Epithelial cell of esophagus (primary cell): ENCODE data around the gene OSBPL9.

ENCODE experiments used
- DNase-seq: peaks from one replicate; pipeline ENCODE4 v3.0.0; 2010; ENCODE audit warnings: low read depth
- H3K4me3 ChIP-seq: 2 replicates; pipeline ENCODE4 v1.5.1; 2011; ENCODE audit warnings: mild to moderate bottlenecking, low read length, control low read depth
- TF ChIP-seq, protein P1 (sequence below): IDR thresholded peaks from 2 replicates; pipeline ENCODE4 v1.5.1; 2011; ENCODE audit warnings: low read depth, mild to moderate bottlenecking, low read length, control low read depth, inconsistent platforms; ENCODE audit not compliant: insufficient read depth; ENCODE audit errors: missing control alignments

OSBPL9 gene

DNA sequence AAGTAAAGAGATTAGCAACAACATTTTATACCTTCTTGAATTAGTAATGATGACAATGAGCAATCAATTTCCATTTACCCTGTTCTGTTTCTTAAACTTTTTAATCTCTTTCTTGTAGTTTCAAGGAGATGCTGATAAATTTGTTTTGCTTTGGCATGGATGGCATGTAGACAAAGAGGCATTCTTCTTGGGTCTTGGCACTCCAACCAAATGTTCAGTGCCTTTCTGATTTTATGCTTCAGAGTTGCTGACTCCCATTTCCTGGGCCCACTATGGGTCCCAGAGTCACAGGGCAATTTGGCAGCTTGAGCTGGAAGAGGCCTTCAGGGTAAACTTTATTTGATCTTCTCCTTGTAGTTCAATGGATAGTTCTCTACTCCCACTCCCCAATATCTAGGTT is 42.1 kb upstream of the OSBPL9 start:
- no peak overlapping the region for H3K4me3 ChIP-seq
- no peak for DNase-seq
- TF ChIP-seq, protein P1, sequence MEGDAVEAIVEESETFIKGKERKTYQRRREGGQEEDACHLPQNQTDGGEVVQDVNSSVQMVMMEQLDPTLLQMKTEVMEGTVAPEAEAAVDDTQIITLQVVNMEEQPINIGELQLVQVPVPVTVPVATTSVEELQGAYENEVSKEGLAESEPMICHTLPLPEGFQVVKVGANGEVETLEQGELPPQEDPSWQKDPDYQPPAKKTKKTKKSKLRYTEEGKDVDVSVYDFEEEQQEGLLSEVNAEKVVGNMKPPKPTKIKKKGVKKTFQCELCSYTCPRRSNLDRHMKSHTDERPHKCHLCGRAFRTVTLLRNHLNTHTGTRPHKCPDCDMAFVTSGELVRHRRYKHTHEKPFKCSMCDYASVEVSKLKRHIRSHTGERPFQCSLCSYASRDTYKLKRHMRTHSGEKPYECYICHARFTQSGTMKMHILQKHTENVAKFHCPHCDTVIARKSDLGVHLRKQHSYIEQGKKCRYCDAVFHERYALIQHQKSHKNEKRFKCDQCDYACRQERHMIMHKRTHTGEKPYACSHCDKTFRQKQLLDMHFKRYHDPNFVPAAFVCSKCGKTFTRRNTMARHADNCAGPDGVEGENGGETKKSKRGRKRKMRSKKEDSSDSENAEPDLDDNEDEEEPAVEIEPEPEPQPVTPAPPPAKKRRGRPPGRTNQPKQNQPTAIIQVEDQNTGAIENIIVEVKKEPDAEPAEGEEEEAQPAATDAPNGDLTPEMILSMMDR, result no peak

DNA sequence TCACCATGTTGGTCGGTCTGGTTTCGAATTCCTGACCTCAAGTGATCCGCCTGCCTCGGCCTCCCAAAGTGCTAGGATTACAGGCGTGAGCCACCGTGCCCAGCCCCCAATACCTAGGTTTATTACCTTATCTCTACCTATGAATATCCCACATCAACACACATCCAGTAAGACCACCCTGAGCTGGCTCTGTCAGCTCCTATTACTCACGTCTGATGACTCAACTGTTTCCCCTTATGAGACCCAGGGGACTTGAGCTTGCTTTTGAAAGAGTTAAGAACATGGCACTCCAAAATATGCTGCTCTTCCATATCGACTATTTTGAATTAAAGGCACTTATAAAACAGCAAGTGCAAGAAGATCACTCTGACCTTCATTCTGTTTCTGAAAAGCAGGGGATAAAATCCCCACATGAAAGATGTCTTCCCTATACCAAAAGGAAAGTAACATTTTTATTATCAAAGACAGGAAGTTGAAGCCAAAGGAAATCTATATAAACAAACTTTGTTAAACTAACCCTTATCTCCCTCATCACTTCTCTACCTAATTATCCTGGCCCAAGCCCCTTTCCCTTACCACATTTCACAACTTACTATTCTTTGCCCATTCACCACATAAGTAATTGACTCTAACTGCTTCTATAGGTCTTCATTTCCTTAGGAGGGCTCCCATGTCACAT is 41.3 kb upstream of the OSBPL9 start:
- TF ChIP-seq, protein P1, result no peak
- DNase-seq, result no peak
- no peak overlapping the region for H3K4me3 ChIP-seq

DNA sequence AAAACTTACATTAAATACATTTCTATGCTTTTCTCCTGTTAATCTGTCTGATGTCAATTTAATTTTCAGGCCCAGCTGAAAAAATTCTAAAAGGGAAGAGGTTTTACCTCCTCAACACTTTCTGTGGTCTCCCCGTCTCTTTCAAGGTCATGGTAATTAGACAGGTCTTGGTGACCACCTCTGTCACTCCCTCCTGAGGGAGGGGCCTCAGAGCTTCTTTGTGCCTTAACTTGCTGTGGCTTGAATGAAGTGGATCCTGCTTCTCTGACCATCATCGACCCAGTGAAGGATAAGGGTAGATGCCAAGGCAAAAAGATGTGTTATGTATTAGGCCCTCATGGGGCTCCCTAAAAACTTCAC is 40.8 kb upstream of the OSBPL9 start:
- TF ChIP-seq, protein P1, result no peak
- no peak for DNase-seq
- no peak overlapping the region for H3K4me3 ChIP-seq

DNA sequence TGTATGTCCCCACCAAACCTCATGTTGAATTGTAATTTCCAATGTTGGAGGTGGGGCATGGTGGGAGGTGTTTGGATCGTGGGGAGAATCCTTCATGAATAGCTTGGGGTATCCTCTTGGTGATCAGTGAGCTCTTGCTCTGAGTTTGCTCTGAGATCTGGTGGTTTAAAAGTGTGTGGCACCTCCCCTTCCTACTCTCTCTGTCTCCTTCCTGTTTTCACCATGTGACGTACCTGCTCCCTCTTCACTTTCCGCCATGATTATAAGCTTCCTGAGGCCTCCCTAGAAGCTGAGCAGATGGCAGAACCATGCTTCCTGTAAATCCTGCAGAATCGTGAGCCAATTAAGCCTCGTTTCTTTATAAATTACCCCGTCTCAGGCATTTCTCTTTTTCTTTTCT is 40.0 kb upstream of the OSBPL9 start:
- no peak for DNase-seq
- no peak overlapping the region for H3K4me3 ChIP-seq
- TF ChIP-seq, protein P1, result no peak

DNA sequence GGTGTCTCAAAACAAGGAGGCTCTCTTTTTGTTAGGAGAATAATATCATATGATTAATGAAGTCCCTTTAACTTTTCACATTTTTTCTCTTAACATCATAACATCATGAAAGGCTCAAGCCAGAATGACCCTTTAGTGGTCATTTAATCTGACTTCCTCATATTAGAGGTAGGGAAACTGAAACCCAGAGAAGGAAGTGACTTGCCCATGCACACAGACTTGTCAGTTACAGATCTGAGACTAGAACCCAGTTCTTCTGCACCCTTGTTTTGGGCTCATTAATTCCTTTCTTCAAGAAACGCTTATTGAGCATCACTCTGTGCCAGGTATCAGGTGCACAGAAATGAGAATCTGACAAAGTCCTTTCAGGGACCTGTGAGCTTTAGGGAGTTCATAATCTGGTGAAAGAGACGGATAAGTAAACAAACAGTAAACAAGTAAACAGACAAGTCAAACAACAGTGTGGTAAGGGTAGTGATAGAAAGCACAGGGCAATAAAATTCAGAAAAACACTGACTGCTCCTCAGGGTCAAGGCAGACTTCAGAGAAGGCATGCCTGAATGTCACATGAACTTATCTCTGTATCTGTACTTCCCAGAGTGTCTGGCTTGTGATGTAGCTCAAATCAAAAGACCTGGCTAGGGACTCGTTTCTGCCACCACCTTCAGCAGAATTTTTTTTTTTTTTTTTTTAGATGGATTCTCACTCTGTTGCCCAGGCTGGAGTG is 38.3 kb upstream of the OSBPL9 start:
- no peak for DNase-seq

DNA sequence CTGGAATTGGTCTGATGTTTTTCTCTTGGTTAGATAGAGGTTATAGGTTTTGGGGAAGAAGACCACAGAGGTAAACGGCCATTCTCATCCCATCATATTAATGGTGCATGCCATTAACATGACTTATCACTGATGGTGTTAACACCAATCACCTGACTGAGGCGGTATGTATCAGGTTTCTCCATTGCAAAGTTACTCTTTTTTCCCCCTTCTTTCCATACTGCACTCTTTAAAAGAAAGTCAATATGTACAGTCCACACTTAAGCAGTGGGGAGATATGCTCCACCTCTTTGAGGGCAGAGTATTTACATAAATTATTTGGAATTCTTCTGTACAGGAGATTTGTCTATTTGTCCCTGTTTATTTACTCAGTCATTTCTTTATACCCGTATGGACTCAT is 35.7 kb upstream of the OSBPL9 start:
- H3K4me3 ChIP-seq, result no peak overlapping the region
- no peak for DNase-seq
- TF ChIP-seq, protein P1, result no peak

More for the DNA sequence above, 38.3 kb upstream of the OSBPL9 start:
- TF ChIP-seq, protein P1, result no peak
- H3K4me3 ChIP-seq, result no peak overlapping the region

DNA sequence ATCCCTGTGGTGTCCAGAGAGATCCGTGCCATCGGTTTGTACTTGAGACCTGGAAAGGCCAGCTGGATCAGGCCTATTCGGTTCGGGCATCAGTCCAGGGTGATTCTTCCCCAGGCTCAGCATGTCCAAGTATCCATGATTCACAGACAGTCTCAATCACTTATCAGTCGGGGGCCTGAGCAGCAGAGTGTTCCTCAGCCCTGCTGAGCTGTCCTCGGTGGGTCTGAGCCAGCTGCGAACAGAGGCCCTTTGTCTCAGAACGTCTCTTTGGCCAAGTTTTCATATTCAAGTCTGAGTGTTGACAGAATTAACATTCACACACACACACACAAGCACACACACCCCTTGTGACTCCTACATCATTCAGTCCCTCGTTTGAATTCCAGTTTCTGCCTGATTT is 33.4 kb upstream of the OSBPL9 start:
- TF ChIP-seq, protein P1, result no peak
- H3K4me3 ChIP-seq, result no peak overlapping the region
- peak; percentile 14 for DNase-seq
